Stimulated activated naive CD4-positive, alpha-beta T cell treated with Interleukin-2 at 50 U/mL for 16 hours (primary cell): ENCODE measurements around the gene SALL2.

Experiments used
- DNase-seq: peaks from one replicate; lab custom pipeline; 2025; lab: John Stamatoyannopoulos, UW

Gene SALL2

GRCh38 chr14:21476925-21477681 lies 49.0 kb downstream of the SALL2 start, which contains the start of the genes RAB2B and TOX4:
Gene RAB2B, minus strand, starts transcription at chr14:21476959. Its CDS starts 87 bp downstream, at chr14:21476872.
Gene TOX4, plus strand, starts transcription at chr14:21477195. Its CDS starts 84 bp downstream, at chr14:21477279.
- DNase-seq: peak; percentile 95

GRCh38 chr14:21476523-21476924 lies 49.6 kb downstream of the SALL2 start:
- peak; percentile 89 for DNase-seq

- no peak for DNase-seq
Observed at GRCh38 chr14:21475767-21476522, 50.2 kb downstream of the SALL2 start.
